Measurements from ENCODE around the gene SAMD4B. TPM values are rescaled to one million over a fixed set of nuclear protein-coding genes. Genes with fewer than 3 reads are reported as not detected.

The SAMD4B gene
- total and polyA plus RNA-seq, 2 donors (not counting 1 experiment from before 2014, with no cell fraction given) = 33.0 to 39.1 TPM

DNA sequence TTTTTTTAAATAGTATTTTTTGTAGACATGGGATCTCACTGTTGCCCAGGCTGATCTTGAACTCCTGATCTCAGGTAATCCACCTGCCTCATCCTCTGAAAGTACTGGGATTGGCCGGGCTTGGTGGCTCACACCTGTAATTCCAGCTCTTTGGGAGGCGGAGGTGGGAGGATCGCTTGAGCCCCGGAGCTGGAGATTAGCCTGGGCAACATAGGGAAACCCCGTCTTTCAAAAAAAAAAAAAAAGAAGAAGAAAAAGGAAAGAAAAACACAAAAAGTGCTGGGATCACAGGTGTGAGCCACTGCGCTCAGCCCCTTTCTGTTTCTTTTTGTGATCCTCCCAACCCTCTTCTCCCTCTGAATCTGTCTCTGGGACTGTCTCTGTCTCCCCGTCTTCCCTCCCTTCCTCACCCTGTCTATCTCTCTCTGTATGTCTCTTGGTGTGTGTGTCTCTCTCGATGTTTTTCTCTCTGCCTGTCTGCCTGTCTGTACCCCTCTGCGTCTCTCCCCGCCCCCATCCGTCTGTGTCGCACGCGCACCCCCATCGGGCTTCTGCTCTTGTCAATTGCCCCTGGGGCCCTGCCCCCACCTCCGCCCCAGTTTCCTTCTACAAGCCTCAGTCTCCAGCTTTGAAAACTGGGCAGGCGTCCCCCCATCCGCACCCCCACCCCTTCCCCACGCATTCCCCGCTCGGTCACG, 63.9 kb downstream of the SAMD4B start:
- peak overlapping the region; percentile 80 for H3K9ac ChIP-seq (ENCODE audit: insufficient read depth, low read length)
- peaks cover 12% of the 10 kb centered on the region for H3K36me3 ChIP-seq (ENCODE audit: control insufficient read depth, insufficient read depth, low read length)
- H3K4me2 ChIP-seq (ENCODE audit: extremely low read depth, insufficient read depth, low read length) = peak overlapping the region; percentile 97
- H3K9me3 ChIP-seq (ENCODE audit: control insufficient read depth, insufficient read depth, low read depth, low read length) = no peaks in the 10 kb centered on the region
- H2AFZ ChIP-seq (ENCODE audit: low read length) = no peak overlapping the region
- H3K27me3 ChIP-seq (ENCODE audit: control insufficient read depth, insufficient read depth, low read length) = no peaks in the 10 kb centered on the region
- peaks cover 38% of the 10 kb centered on the region for H3K79me2 ChIP-seq (ENCODE audit: control insufficient read depth, insufficient read depth, low read length)
- TF ChIP-seq, protein P1, sequence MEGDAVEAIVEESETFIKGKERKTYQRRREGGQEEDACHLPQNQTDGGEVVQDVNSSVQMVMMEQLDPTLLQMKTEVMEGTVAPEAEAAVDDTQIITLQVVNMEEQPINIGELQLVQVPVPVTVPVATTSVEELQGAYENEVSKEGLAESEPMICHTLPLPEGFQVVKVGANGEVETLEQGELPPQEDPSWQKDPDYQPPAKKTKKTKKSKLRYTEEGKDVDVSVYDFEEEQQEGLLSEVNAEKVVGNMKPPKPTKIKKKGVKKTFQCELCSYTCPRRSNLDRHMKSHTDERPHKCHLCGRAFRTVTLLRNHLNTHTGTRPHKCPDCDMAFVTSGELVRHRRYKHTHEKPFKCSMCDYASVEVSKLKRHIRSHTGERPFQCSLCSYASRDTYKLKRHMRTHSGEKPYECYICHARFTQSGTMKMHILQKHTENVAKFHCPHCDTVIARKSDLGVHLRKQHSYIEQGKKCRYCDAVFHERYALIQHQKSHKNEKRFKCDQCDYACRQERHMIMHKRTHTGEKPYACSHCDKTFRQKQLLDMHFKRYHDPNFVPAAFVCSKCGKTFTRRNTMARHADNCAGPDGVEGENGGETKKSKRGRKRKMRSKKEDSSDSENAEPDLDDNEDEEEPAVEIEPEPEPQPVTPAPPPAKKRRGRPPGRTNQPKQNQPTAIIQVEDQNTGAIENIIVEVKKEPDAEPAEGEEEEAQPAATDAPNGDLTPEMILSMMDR (conservative IDR thresholded peaks at IDR 0.05 in 1 of 2, IDR thresholded peaks at IDR 0.05 in 1 of 2; ENCODE audit: low read depth in 1 of 2, low read length in 2 of 2) = no peak
- no peak for TF ChIP-seq EZH2 (IDR thresholded peaks at IDR 0.05; ENCODE audit: low read length, missing control alignments)
- peak overlapping the region; percentile 41 to 98 (median 54) for H3K4me3 ChIP-seq (replicated peaks in 1 of 4; ENCODE audit: control extremely low read depth in 1 of 4, insufficient read depth in 1 of 4, low read depth in 3 of 4, low read length in 4 of 4)
- no peak for DNase-seq (ENCODE audit: low read depth in 2 of 2)
- H3K27ac ChIP-seq (ENCODE audit: insufficient read depth, low read length) = peak overlapping the region; percentile 95
- peaks cover 31% of the 10 kb centered on the region for H3K4me1 ChIP-seq (ENCODE audit: control insufficient read depth, extremely low read depth, insufficient read depth, low read length)
- H4K20me1 ChIP-seq (ENCODE audit: control insufficient read depth, extremely low read depth, insufficient read depth, low read length) = peaks cover 6% of the 10 kb centered on the region

DNA sequence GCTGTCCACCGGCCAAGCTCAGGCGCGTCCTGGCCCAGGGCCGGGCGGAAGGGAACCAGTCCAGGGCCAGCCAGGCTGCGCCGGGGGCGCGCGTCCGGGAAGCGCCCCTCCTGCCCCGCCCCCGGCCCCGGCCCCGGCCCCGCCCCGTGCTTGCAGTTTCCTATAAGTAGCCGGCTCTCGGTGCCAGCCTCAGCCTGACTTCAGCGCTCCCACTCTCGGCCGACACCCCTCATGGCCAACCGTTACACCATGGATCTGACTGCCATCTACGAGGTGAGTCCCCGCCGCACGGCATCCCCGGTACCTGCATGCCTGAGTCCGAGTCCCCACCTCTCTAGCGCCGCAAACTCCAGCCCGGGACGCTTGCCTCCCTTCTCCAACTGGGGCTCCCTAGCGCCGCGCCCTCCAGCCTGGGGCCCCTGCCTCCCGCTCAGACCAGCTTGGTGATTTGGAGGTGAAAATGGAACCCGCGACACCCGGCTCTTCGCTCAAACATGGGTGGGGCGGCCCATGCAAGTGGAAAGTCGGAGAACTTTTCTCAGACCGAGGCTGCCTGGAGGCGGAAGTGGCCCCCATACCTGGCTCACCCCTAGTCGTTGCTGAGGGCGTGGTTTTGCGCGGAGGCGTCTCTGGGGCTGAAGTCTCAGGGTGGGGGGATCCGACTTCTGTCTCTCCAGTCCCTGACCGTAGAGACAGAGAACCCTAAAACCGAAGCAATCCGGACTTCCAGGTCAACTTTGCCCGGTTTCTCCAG, 64.6 kb downstream of the SAMD4B start, which contains the start of gene ZFP36:
Gene ZFP36, plus strand, starts transcription at position 192 of the 754 bp plus-strand sequence. Its CDS starts 58 bp downstream, at position 250.
- Histone ChIP-seq H3K27ac (ENCODE audit: insufficient read depth, low read length) (peak within 1 kb of the TSS; percentile 97), H3K36me3 (ENCODE audit: control insufficient read depth, insufficient read depth, low read length) (peaks cover 12% of the 10 kb centered on the region), H3K9me3 (ENCODE audit: control insufficient read depth, insufficient read depth, low read depth, low read length) (no peaks in the 10 kb centered on the region), H3K79me2 (ENCODE audit: control insufficient read depth, insufficient read depth, low read length) (peaks cover 38% of the 10 kb centered on the region), H3K4me1 (ENCODE audit: control insufficient read depth, extremely low read depth, insufficient read depth, low read length) (peaks cover 24% of the 10 kb centered on the region), H4K20me1 (ENCODE audit: control insufficient read depth, extremely low read depth, insufficient read depth, low read length) (peaks cover 6% of the 10 kb centered on the region), H3K27me3 (ENCODE audit: control insufficient read depth, insufficient read depth, low read length) (no peaks in the 10 kb centered on the region), H3K4me3 (replicated peaks in 1 of 4; ENCODE audit: control extremely low read depth in 1 of 4, insufficient read depth in 1 of 4, low read depth in 3 of 4, low read length in 4 of 4) (peak within 1 kb of the TSS; percentile 79 to 98 (median 96)), H3K4me2 (ENCODE audit: extremely low read depth, insufficient read depth, low read length) (peak within 1 kb of the TSS; percentile 97), H3K9ac (ENCODE audit: insufficient read depth, low read length) (peak within 1 kb of the TSS; percentile 98), H2AFZ (ENCODE audit: low read length) (no peak within 1 kb of the TSS)
- DNase-seq (ENCODE audit: low read depth in 2 of 2) = peak; percentile 67 to 93
- TF ChIP-seq, protein P1 (conservative IDR thresholded peaks at IDR 0.05 in 1 of 2, IDR thresholded peaks at IDR 0.05 in 1 of 2; ENCODE audit: low read depth in 1 of 2, low read length in 2 of 2) = no peak
- TF ChIP-seq EZH2 (IDR thresholded peaks at IDR 0.05; ENCODE audit: low read length, missing control alignments) = no peak

- Histone ChIP-seq H4K20me1 (ENCODE audit: control insufficient read depth, extremely low read depth, insufficient read depth, low read length) (peaks cover 6% of the 10 kb centered on the region), H3K4me2 (ENCODE audit: extremely low read depth, insufficient read depth, low read length) (peak overlapping the region; percentile 19), H3K9ac (ENCODE audit: insufficient read depth, low read length) (peak overlapping the region; percentile 98), H3K27me3 (ENCODE audit: control insufficient read depth, insufficient read depth, low read length) (no peaks in the 10 kb centered on the region), H3K4me1 (ENCODE audit: control insufficient read depth, extremely low read depth, insufficient read depth, low read length) (peaks cover 19% of the 10 kb centered on the region), H2AFZ (ENCODE audit: low read length) (no peak overlapping the region), H3K79me2 (ENCODE audit: control insufficient read depth, insufficient read depth, low read length) (peaks cover 38% of the 10 kb centered on the region), H3K4me3 (replicated peaks in 1 of 4; ENCODE audit: control extremely low read depth in 1 of 4, insufficient read depth in 1 of 4, low read depth in 3 of 4, low read length in 4 of 4) (peak overlapping the region; percentile 79 to 98 (median 96)), H3K36me3 (ENCODE audit: control insufficient read depth, insufficient read depth, low read length) (peaks cover 12% of the 10 kb centered on the region), H3K27ac (ENCODE audit: insufficient read depth, low read length) (peak overlapping the region; percentile 97), H3K9me3 (ENCODE audit: control insufficient read depth, insufficient read depth, low read depth, low read length) (no peaks in the 10 kb centered on the region)
- DNase-seq (ENCODE audit: low read depth in 2 of 2) = no peak
- TF ChIP-seq, protein P1 (conservative IDR thresholded peaks at IDR 0.05 in 1 of 2, IDR thresholded peaks at IDR 0.05 in 1 of 2; ENCODE audit: low read depth in 1 of 2, low read length in 2 of 2) = no peak
- TF ChIP-seq EZH2 (IDR thresholded peaks at IDR 0.05; ENCODE audit: low read length, missing control alignments) = no peak
These were observed 65.1 kb downstream of the SAMD4B start for GRCh38 chr19:39407410-39407659.

All from fibroblast of lung (primary cell).